ENCODE results near the gene AUTS2. TPM values are rescaled to one million over a fixed set of nuclear protein-coding genes. Genes with fewer than 3 reads are reported as not detected.
"Not testable (repeated sequence)": the region's sequence is repeated elsewhere in the genome, so short reads cannot be mapped to it uniquely, and the experiment has no call there.

AUTS2 gene
- polyA plus RNA-seq, 3 donors, result 3.1 to 8.3 (median 7.9) TPM

- 97 to 98% (median 98%) methylated on average over 6 of the region's 6 CpGs for WGBS, 3 donors
- not testable (repeated sequence) for H3K27ac ChIP-seq (ENCODE audit: low read depth, low read length)
Measured at GRCh38 chr7:69786130-69786529, 187.9 kb downstream of the AUTS2 start.

GRCh38 chr7:69786730-69787395 lies 188.6 kb downstream of the AUTS2 start:
- 68 to 90% (median 81%) methylated on average over 3 of the region's 3 CpGs for WGBS, 3 donors
- H3K27ac ChIP-seq (ENCODE audit: low read depth, low read length), result no peak overlapping the region

- WGBS, 3 donors, result 69 to 84% (median 79%) methylated on average over 5 of the region's 5 CpGs
- H3K27ac ChIP-seq (ENCODE audit: low read depth, low read length), result no peak overlapping the region
Measured at GRCh38 chr7:69787736-69788431, 189.6 kb downstream of the AUTS2 start.

GRCh38 chr7:69789563-69789962 lies 191.3 kb downstream of the AUTS2 start:
- 63 to 87% (median 72%) methylated on average over 2 of the region's 2 CpGs for WGBS, 3 donors
- H3K27ac ChIP-seq (ENCODE audit: low read depth, low read length), result no peak overlapping the region

- no peak overlapping the region for H3K27ac ChIP-seq (ENCODE audit: low read depth, low read length)
- WGBS, 3 donors, result 79 to 93% (median 89%) methylated on average over 7 of the region's 7 CpGs
Measured at GRCh38 chr7:69790977-69791724, 192.9 kb downstream of the AUTS2 start.

- 91 to 100% (median 100%) methylated on average over 1 of the region's 1 CpG for WGBS, 3 donors
- H3K27ac ChIP-seq (ENCODE audit: low read depth, low read length), result no peak overlapping the region
Measured at GRCh38 chr7:69791739-69792138, 193.5 kb downstream of the AUTS2 start.

- 83 to 88% (median 87%) methylated on average over 5 of the region's 5 CpGs for WGBS, 3 donors
Measured at GRCh38 chr7:69795932-69796331, 197.7 kb downstream of the AUTS2 start.

GRCh38 chr7:69796416-69796815 lies 198.1 kb downstream of the AUTS2 start:
- 92 to 96% (median 96%) methylated on average over 2 of the region's 2 CpGs for WGBS, 3 donors

More at GRCh38 chr7:69795932-69796331, 197.7 kb downstream of the AUTS2 start:
- H3K27ac ChIP-seq (ENCODE audit: low read depth, low read length), result no peak overlapping the region

GRCh38 chr7:69799048-69799697 lies 200.9 kb downstream of the AUTS2 start:
- 84 to 92% (median 87%) methylated on average over 4 of the region's 4 CpGs for WGBS, 3 donors
- H3K27ac ChIP-seq (ENCODE audit: low read depth, low read length), result no peak overlapping the region

More at GRCh38 chr7:69796416-69796815, 198.1 kb downstream of the AUTS2 start:
- H3K27ac ChIP-seq (ENCODE audit: low read depth, low read length), result no peak overlapping the region

GRCh38 chr7:69799990-69800389 lies 201.7 kb downstream of the AUTS2 start:
- H3K27ac ChIP-seq (ENCODE audit: low read depth, low read length), result no peak overlapping the region
- whole genome bisulfite sequencing, 3 donors, result 72 to 73% (median 73%) methylated on average over 2 of the region's 2 CpGs

- H3K27ac ChIP-seq (ENCODE audit: low read depth, low read length), result no peak overlapping the region
Measured at GRCh38 chr7:69800495-69800894, 202.2 kb downstream of the AUTS2 start.

- H3K27ac ChIP-seq (ENCODE audit: low read depth, low read length), result no peak overlapping the region
- 66 to 76% (median 70%) methylated on average over 5 of the region's 5 CpGs for WGBS, 3 donors
Measured at GRCh38 chr7:69801729-69802682, 203.7 kb downstream of the AUTS2 start.

GRCh38 chr7:69803699-69804516 lies 205.6 kb downstream of the AUTS2 start:
- 90 to 93% (median 90%) methylated on average over 5 of the region's 5 CpGs for WGBS, 3 donors
- no peak overlapping the region for H3K27ac ChIP-seq (ENCODE audit: low read depth, low read length)

- WGBS, 3 donors, result 60 to 72% (median 71%) methylated on average over 2 of the region's 2 CpGs
- no peak overlapping the region for H3K27ac ChIP-seq (ENCODE audit: low read depth, low read length)
Measured at GRCh38 chr7:69804962-69805361, 206.7 kb downstream of the AUTS2 start.

GRCh38 chr7:69808391-69808790 lies 210.1 kb downstream of the AUTS2 start:
- H3K27ac ChIP-seq (ENCODE audit: low read depth, low read length), result no peak overlapping the region
- 99 to 100% (median 100%) methylated on average over 1 of the region's 1 CpG for WGBS, 3 donors

GRCh38 chr7:69811476-69812308 lies 213.4 kb downstream of the AUTS2 start:
- WGBS, 3 donors, result 78 to 93% (median 91%) methylated on average over 7 of the region's 7 CpGs
- no peak overlapping the region for H3K27ac ChIP-seq (ENCODE audit: low read depth, low read length)
